Astrocyte (in vitro differentiated cells and primary cell): Measurements from ENCODE around the gene SPTB.

Experiments used
- EZH2 ChIP-seq: IDR thresholded peaks from 2 replicates; pipeline ENCODE4 v1.6.1; 2012; ENCODE audit warnings: mild to moderate bottlenecking, low read length, inconsistent platforms; ENCODE audit not compliant: insufficient read depth
- TF ChIP-seq, protein P1 (sequence below): IDR thresholded peaks from 2 replicates; pipeline ENCODE4 v1.5.1; 2011; ENCODE audit warnings: low read depth, mild to moderate bottlenecking, inconsistent platforms, low read length, moderate library complexity; ENCODE audit not compliant: insufficient read depth

DNA sequence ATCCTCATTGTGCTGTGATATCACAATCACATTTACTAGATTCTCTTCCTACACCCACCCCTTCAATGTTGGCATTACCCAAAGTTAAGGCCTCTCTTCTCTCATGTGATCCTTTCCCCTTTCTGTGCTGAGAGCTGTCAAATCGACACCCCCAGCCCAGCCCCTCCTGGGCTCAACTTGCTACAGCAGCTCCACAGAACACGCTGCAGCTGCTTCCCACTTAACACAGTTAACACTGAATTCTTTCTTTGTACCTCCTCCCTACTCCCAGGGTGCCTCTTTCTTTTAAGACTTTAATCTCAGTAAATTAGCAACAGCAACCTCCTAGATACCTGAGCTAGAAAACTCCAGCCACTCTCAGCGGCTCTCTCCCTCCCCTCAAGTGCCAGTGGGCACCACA, 17.8 kb downstream of the SPTB start:
- TF ChIP-seq, protein P1, sequence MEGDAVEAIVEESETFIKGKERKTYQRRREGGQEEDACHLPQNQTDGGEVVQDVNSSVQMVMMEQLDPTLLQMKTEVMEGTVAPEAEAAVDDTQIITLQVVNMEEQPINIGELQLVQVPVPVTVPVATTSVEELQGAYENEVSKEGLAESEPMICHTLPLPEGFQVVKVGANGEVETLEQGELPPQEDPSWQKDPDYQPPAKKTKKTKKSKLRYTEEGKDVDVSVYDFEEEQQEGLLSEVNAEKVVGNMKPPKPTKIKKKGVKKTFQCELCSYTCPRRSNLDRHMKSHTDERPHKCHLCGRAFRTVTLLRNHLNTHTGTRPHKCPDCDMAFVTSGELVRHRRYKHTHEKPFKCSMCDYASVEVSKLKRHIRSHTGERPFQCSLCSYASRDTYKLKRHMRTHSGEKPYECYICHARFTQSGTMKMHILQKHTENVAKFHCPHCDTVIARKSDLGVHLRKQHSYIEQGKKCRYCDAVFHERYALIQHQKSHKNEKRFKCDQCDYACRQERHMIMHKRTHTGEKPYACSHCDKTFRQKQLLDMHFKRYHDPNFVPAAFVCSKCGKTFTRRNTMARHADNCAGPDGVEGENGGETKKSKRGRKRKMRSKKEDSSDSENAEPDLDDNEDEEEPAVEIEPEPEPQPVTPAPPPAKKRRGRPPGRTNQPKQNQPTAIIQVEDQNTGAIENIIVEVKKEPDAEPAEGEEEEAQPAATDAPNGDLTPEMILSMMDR = no peak
- TF ChIP-seq EZH2 = no peak
